HepG2 (cell line): ENCODE results near the gene HDHD3. TPM values are rescaled to one million over a fixed set of nuclear protein-coding genes. Genes with fewer than 3 reads are reported as not detected.

Experiments
- CEBPB ChIP-seq: IDR thresholded peaks from 2 replicates; pipeline ENCODE4 v1.6.1; 2011; ENCODE audit warnings: low read depth, low read length, improper control_type of control experiment, borderline replicate concordance
- CTCF ChIP-seq: sonication (generic); formaldehyde crosslinking; IDR thresholded peaks from 2 replicates; pipeline ENCODE4 v1.5.0; 2020; ENCODE audit warnings: mild to moderate bottlenecking, missing genetic modification reagents, moderate library complexity
- E2F2 ChIP-seq: sonication (generic); formaldehyde crosslinking; IDR thresholded peaks from 2 replicates; pipeline ENCODE4 v1.4.0; 2020; ENCODE audit warnings: missing genetic modification reagents, borderline replicate concordance
- GATA4 ChIP-seq: sonication (generic); IDR thresholded peaks from 2 replicates; pipeline ENCODE4 v1.6.1; 2016; ENCODE audit warnings: antibody characterized with exemption, low read depth, borderline replicate concordance
- IKZF5 ChIP-seq: IDR thresholded peaks from 2 replicates; pipeline ENCODE4 v1.6.1; 2018; ENCODE audit warnings: missing genetic modification reagents, mild to moderate bottlenecking, missing compliant biosample characterization
- KLF15 ChIP-seq: sonication (generic); formaldehyde crosslinking; IDR thresholded peaks from 2 replicates; pipeline ENCODE4 v1.8.1; 2023; ENCODE audit warnings: borderline replicate concordance, mild to moderate bottlenecking, inconsistent platforms, missing genetic modification reagents, mixed read lengths
- MLXIP ChIP-seq: sonication (generic); formaldehyde crosslinking; IDR thresholded peaks from 2 replicates; pipeline ENCODE4 v1.9.0; 2021; ENCODE audit warnings: missing genetic modification reagents, borderline replicate concordance
- PAF1 ChIP-seq: IDR thresholded peaks from 2 replicates; pipeline ENCODE4 v1.6.1; 2016; ENCODE audit warnings: missing genetic modification reagents, missing compliant biosample characterization
- PATZ1 ChIP-seq: sonication (generic); formaldehyde crosslinking; IDR thresholded peaks from 2 replicates; pipeline ENCODE4 v1.4.0; 2020; ENCODE audit warnings: missing genetic modification reagents
- POLR2A ChIP-seq, 2 experiments: IDR thresholded peaks; 2 replicates each; pipeline ENCODE4 v1.6.1; 2011; ENCODE audit warnings: low read depth in 2 of 2, low read length in 2 of 2, mild to moderate bottlenecking in 1 of 2, moderate library complexity in 1 of 2; ENCODE audit not compliant: insufficient read depth in 1 of 2
- STAT5B ChIP-seq: sonication (generic); formaldehyde crosslinking; IDR thresholded peaks from 2 replicates; pipeline ENCODE4 v1.4.0; 2020; ENCODE audit warnings: missing genetic modification reagents
- ZBTB10 ChIP-seq: sonication (generic); formaldehyde crosslinking; IDR thresholded peaks from 2 replicates; pipeline ENCODE4 v1.4.0; 2020; ENCODE audit warnings: missing genetic modification reagents, borderline replicate concordance
- ZC3H4 ChIP-seq: sonication (generic); formaldehyde crosslinking; IDR thresholded peaks from 2 replicates; pipeline ENCODE4 v1.4.0; 2020; ENCODE audit warnings: missing genetic modification reagents, borderline replicate concordance
- ZNF260 ChIP-seq: sonication (generic); formaldehyde crosslinking; IDR thresholded peaks from 2 replicates; pipeline ENCODE4 v1.4.0; 2020; ENCODE audit warnings: missing genetic modification reagents, low read depth, mild to moderate bottlenecking, borderline replicate concordance
- ZNF441 ChIP-seq: sonication (generic); formaldehyde crosslinking; IDR thresholded peaks from 2 replicates; pipeline ENCODE4 v1.7.0; 2021; ENCODE audit warnings: missing genetic modification reagents, borderline replicate concordance
- polyA plus RNA-seq, 8 experiments: library from polyadenylated mRNA; depleted of rRNA in 3 of 8; stranded (reverse) in 7 of 8; unstranded in 1 of 8; fragments of >200 nt; fragmentation: Illumina TruSeq in 4 of 8; extraction: Trizol in 4 of 8; gene quantifications; 2 replicates each; pipeline versions ENCODE4 v1.2.1 to v1.2.3, GENCODE V29; 2011 to 2016; ENCODE audit warnings: low read depth in 4 of 8, missing spikeins in 1 of 8, mixed read lengths in 1 of 8; ENCODE audit not compliant: insufficient read depth in 1 of 8
- total RNA-seq, 5 experiments: library from RNA; depleted of rRNA; stranded (reverse); fragments of >200 nt; fragmentation: Illumina TruSeq; extraction: Trizol; gene quantifications; 2 replicates each; pipeline ENCODE4 v1.2.3, GENCODE V29; 2016; ENCODE audit warnings: low read depth in 1 of 5

Gene HDHD3
- total and polyA plus RNA-seq, 2 of the 13 experiments (the other 11 are each of a cell fraction or from before 2014, with no cell fraction given), result 23.1 to 38.5 TPM

- TF ChIP-seq STAT5B (CRISPR knock-in tag), result no peak
- peak; percentile 36; the same call in 1 of the 2 replicates for TF ChIP-seq GATA4
- no peak; the same call in 1 of the 2 replicates for TF ChIP-seq ZBTB10 (CRISPR knock-in tag)
- 0 out of 2 replicates have a peak, but pooled peaks have one; percentile 60 for TF ChIP-seq E2F2
- TF ChIP-seq ZC3H4 (CRISPR knock-in tag), result no peak
- TF ChIP-seq PATZ1 (CRISPR knock-in tag), result peak; percentile 91
- TF ChIP-seq CTCF (CRISPR knock-in tag), result peak; percentile 43; the same call in 1 of the 2 replicates
- TF ChIP-seq CEBPB, result no peak
- peak; percentile 52 to 84; a peak in 3 of 4 replicates for TF ChIP-seq POLR2A (IDR thresholded peaks at IDR 0.05; ENCODE audit: insufficient read depth in 1 of 2, low read depth in 2 of 2, low read length in 2 of 2)
- TF ChIP-seq PAF1 (CRISPR knock-in tag), result no peak
- peak; percentile 45; the same call in 1 of the 2 replicates for TF ChIP-seq KLF15 (CRISPR knock-in tag)
- no peak for TF ChIP-seq ZNF260
- 0 out of 2 replicates have a peak, but pooled peaks have one; percentile 38 for TF ChIP-seq MLXIP (CRISPR knock-in tag)
- TF ChIP-seq ZNF441, result 0 out of 2 replicates have a peak, but pooled peaks have one; percentile 52
- TF ChIP-seq IKZF5 (CRISPR knock-in tag), result peak; percentile 95
Observed at GRCh38 chr9:113340011-113340699, 36.6 kb downstream of the HDHD3 start, which contains the start of gene WDR31 (continued).
